HG03025 (cell line): ENCODE measurements around the gene DEF6.

Experiments
- ATAC-seq: cut with Tn5 transposase; IDR thresholded peaks from one replicate; pipeline ENCODE4 v1.9.1; 2021; ENCODE audit warnings: mild to moderate bottlenecking, moderate library complexity; ENCODE audit not compliant: unreplicated experiment, low FRiP score

DEF6 gene

GRCh38 chr6:35297601-35298481 is at the start of gene DEF6:
Gene DEF6 (plus strand): TSS chr6:35297818. CDS start chr6:35297857, 39 bp downstream.
- peak; percentile 53 for ATAC-seq

- ATAC-seq, result no peak
Observed at GRCh38 chr6:35248300-35248699, 49.3 kb upstream of the DEF6 start.

- ATAC-seq, result no peak
Observed at GRCh38 chr6:35248965-35249364, 48.7 kb upstream of the DEF6 start.

GRCh38 chr6:35251949-35252348 is 45.7 kb upstream of the DEF6 start:
- no peak for ATAC-seq

- ATAC-seq, result no peak
Observed at GRCh38 chr6:35253249-35253648, 44.4 kb upstream of the DEF6 start.

GRCh38 chr6:35258336-35258735 is 39.3 kb upstream of the DEF6 start:
- no peak for ATAC-seq

- ATAC-seq, result no peak
Observed at GRCh38 chr6:35258858-35259193, 38.8 kb upstream of the DEF6 start.

GRCh38 chr6:35259194-35259947 is 38.2 kb upstream of the DEF6 start, which contains the start of gene ZNF76:
Gene ZNF76 (plus strand): TSS chr6:35259735. CDS start chr6:35281152, 21,417 bp downstream.
- ATAC-seq, result peak; percentile 74

GRCh38 chr6:35259948-35260590 is 37.5 kb upstream of the DEF6 start:
- no peak for ATAC-seq

GRCh38 chr6:35260591-35261570 is 36.7 kb upstream of the DEF6 start:
- no peak for ATAC-seq

- no peak for ATAC-seq
Observed at GRCh38 chr6:35262596-35262995, 35.0 kb upstream of the DEF6 start.

GRCh38 chr6:35264550-35265274 is 32.9 kb upstream of the DEF6 start:
- no peak for ATAC-seq

- no peak for ATAC-seq
Observed at GRCh38 chr6:35265523-35265922, 32.1 kb upstream of the DEF6 start.

GRCh38 chr6:35267446-35267845 is 30.2 kb upstream of the DEF6 start:
- ATAC-seq, result no peak

GRCh38 chr6:35267897-35268296 is 29.7 kb upstream of the DEF6 start:
- ATAC-seq, result no peak

GRCh38 chr6:35272005-35272404 is 25.6 kb upstream of the DEF6 start:
- no peak for ATAC-seq

- ATAC-seq, result no peak
Observed at GRCh38 chr6:35273822-35274559, 23.6 kb upstream of the DEF6 start.

GRCh38 chr6:35275744-35276260 is 21.8 kb upstream of the DEF6 start:
- ATAC-seq, result no peak
